Duodenal mucosa (tissue), 2 donors: ENCODE results near the gene NEGR1.

Experiments
- H3K27ac ChIP-seq: one replicate; pipeline ENCODE4 v1.7.0; 2013; ENCODE audit warnings: low read depth, low read length
- H3K27me3 ChIP-seq, 2 donors: one replicate each; pipeline ENCODE4 v1.7.0; 2013; ENCODE audit warnings: low read length in 2 of 2, control low read depth in 1 of 2; ENCODE audit not compliant: insufficient read depth in 2 of 2, control insufficient read depth in 1 of 2
- H3K36me3 ChIP-seq, 2 donors: one replicate each; pipeline ENCODE4 v1.7.0; 2013; ENCODE audit warnings: low read length in 2 of 2, control low read depth in 1 of 2; ENCODE audit not compliant: insufficient read depth in 2 of 2, control insufficient read depth in 1 of 2
- H3K4me1 ChIP-seq, 2 donors: one replicate each; pipeline ENCODE4 v1.7.0; 2013; ENCODE audit warnings: low read length in 2 of 2, control low read depth in 1 of 2; ENCODE audit not compliant: insufficient read depth in 2 of 2, control insufficient read depth in 1 of 2
- H3K4me3 ChIP-seq, 2 donors: one replicate each; pipeline ENCODE4 v1.7.0; 2013; ENCODE audit warnings: low read length in 2 of 2, low read depth in 1 of 2
- H3K9ac ChIP-seq, 2 donors: one replicate each; pipeline ENCODE4 v1.7.0; 2013; ENCODE audit warnings: low read length in 2 of 2, low read depth in 1 of 2
- H3K9me3 ChIP-seq, 2 donors: one replicate each; pipeline ENCODE4 v1.7.0; 2013; ENCODE audit warnings: low read length in 2 of 2, control low read depth in 1 of 2; ENCODE audit not compliant: control insufficient read depth in 1 of 2

The NEGR1 gene

DNA sequence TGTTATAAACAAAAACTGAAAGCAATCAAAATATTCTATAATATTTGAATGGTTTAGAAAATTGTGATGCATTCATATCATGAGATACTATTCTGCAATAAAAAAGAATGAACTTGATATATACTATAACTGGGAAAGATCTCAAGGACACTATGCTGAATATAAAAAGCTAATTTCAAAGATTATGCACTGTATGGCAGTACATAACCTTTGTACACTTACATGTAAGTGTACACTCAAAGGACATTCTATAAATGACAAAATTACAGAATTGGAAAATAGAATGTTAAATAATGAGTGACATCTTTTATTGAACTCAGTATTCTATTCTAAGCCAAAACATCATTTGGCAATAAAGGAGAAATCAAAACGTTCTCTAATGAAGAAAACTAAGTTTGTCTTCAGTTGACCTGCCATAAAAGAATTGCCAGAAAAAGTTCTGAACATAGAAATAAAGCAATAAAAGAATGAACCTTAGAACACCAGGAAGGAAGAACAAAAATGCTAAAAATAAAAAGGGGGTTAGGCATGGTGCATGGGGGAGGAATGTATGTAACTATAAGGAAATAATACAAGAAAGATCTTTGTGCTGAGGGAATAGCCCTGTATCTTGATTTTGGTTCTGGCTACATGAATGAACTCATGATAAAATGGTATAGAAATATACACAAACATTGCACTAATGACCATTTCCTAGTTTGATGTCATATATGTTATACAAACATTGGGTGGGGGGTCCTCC lies 519.7 kb downstream of the NEGR1 start:
- H3K36me3 ChIP-seq = no peaks in the 10 kb centered on the region

DNA sequence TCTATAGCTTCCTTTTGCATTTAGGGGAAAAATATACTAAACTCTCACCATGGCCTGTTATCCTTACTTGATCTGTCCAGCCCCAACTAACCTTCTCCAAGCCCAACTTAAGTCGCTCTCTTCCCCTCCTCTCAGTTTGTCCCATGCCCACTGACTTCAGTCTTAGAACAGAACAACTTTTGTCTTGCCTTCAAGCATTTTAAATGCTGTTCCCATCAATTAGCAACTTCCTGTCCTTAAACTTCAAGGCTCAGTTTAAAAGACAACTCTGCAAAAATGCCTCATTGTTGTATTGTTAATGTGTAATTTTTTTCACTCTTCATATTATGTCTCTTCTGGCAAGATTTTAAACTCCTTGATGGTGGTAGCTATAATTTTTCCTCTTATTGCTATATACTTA lies 526.9 kb downstream of the NEGR1 start:
- no peaks in the 10 kb centered on the region for H3K4me1 ChIP-seq
- H3K36me3 ChIP-seq = no peaks in the 10 kb centered on the region
- H3K27ac ChIP-seq = no peak overlapping the region
- H3K27me3 ChIP-seq = no peaks in the 10 kb centered on the region
- H3K9ac ChIP-seq = no peak overlapping the region
- H3K9me3 ChIP-seq = no peaks in the 10 kb centered on the region
- no peak overlapping the region for H3K4me3 ChIP-seq

More for the DNA sequence above, 519.7 kb downstream of the NEGR1 start:
- Histone ChIP-seq H3K4me3 (no peak overlapping the region), H3K9ac (no peak overlapping the region), H3K9me3 (no peaks in the 10 kb centered on the region), H3K4me1 (no peaks in the 10 kb centered on the region), H3K27me3 (no peaks in the 10 kb centered on the region), H3K27ac (no peak overlapping the region)

DNA sequence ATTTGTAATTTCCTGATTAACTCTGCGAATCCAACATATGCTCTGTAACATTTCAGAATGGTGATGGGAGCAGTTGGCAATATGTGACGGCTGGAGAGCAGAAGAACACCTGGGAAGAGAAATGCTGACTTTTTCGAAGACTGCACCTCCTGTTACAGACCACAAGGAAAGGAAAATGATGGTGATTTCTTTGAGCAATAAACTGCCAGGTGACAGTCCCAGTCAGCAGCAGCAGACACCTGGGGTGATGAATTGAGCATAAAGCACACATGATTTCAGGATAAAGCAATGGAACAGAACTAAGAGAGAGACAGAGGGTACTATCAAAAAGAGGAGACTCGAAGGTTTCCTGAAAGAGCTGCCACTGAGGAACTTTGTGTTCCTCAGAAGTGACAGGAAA lies 528.6 kb downstream of the NEGR1 start:
- H3K4me3 ChIP-seq = no peak overlapping the region
- H3K36me3 ChIP-seq = no peaks in the 10 kb centered on the region
- no peaks in the 10 kb centered on the region for H3K9me3 ChIP-seq
- no peaks in the 10 kb centered on the region for H3K4me1 ChIP-seq
- no peak overlapping the region for H3K9ac ChIP-seq
- H3K27me3 ChIP-seq = no peaks in the 10 kb centered on the region
- H3K27ac ChIP-seq = no peak overlapping the region

DNA sequence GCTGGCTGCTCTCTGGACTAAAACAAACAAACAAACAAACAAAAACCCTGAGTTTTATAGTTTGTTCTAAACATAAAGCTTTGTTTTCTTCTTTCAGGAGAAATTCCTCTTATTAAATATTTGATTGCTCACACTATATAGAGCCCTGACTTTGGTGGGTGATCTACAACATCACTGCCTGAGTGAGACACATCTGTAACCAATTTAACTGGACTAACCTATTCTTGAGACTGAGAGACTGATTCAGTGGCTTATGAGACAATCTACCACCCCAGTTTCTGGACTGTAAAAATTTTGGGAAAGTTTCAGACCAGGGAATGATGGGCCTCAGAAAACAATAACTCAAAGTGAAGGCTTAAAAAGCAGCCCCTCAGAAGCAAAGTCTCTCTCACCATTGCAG lies 537.0 kb downstream of the NEGR1 start:
- H3K4me3 ChIP-seq = no peak overlapping the region
- no peak overlapping the region for H3K9ac ChIP-seq
- H3K27me3 ChIP-seq = no peaks in the 10 kb centered on the region
- H3K27ac ChIP-seq = no peak overlapping the region
- no peaks in the 10 kb centered on the region for H3K4me1 ChIP-seq
- no peaks in the 10 kb centered on the region for H3K36me3 ChIP-seq
- no peaks in the 10 kb centered on the region for H3K9me3 ChIP-seq

DNA sequence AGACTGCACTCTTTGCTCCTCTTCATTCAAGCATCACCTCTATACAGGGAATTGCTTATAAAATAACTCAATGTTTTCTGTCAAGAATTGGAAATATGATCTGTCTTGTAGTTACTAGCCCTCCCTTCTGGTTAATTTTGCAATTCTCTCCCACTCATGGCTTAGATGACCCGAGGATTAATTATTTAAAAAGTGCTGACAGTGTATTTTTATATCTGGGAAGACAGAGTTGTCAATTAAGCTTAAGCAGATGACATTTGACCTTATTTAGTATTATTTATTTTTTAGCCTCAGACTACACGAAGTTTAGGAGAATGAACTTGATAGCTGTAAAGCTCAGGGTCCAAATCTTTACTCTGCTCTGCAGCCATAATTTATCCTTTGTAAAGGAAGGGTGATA lies 538.5 kb downstream of the NEGR1 start:
- no peak overlapping the region for H3K9ac ChIP-seq
- no peaks in the 10 kb centered on the region for H3K36me3 ChIP-seq
- no peak overlapping the region for H3K27ac ChIP-seq
- no peak overlapping the region for H3K4me3 ChIP-seq
- H3K4me1 ChIP-seq = no peaks in the 10 kb centered on the region
- no peaks in the 10 kb centered on the region for H3K9me3 ChIP-seq
- H3K27me3 ChIP-seq = no peaks in the 10 kb centered on the region

DNA sequence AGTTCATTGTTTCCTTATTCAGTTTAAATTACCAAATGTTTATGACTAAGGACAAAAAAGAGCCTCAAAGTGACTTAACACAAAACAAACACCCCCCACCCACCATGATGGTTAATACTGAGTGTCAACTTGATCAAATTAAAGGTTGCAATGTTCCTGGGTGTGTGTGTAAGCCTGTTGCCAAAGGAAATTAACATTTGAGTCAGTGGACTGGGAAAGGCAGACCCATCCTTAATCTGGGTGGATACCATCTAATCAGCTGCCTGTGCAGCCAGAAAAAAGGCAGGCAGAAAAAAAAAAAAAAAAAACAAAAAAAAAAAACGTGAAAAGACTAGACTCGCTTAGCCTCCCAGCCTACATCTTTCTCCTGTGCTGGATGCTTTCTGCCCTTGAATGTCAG lies 543.4 kb downstream of the NEGR1 start:
- H3K36me3 ChIP-seq = no peaks in the 10 kb centered on the region
- H3K9ac ChIP-seq = no peak overlapping the region
- H3K4me1 ChIP-seq = no peaks in the 10 kb centered on the region
- H3K27ac ChIP-seq = no peak overlapping the region
- H3K4me3 ChIP-seq = no peak overlapping the region
- H3K27me3 ChIP-seq = no peaks in the 10 kb centered on the region
- H3K9me3 ChIP-seq = no peaks in the 10 kb centered on the region

DNA sequence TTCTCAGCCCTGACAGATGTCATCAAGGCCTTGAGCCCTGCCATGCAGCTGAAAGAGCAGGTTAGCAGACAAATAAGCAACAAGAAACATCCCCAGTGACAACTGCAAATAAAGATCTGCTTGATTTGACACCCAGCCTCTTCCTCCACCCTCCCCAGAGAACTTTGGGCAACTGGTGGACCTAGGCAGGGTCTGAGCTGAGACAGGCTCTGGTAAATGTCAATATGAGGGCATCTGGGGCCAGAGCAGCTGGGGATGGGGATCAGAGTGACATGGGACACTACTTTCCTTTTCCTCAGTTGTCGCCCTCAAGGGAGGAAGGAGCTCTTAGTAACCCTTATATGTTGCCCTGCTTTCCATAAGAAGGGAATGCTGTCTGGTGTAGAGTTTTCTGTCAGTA lies 544.1 kb downstream of the NEGR1 start:
- Histone ChIP-seq H3K27ac (no peak overlapping the region), H3K36me3 (no peaks in the 10 kb centered on the region), H3K27me3 (no peaks in the 10 kb centered on the region)

DNA sequence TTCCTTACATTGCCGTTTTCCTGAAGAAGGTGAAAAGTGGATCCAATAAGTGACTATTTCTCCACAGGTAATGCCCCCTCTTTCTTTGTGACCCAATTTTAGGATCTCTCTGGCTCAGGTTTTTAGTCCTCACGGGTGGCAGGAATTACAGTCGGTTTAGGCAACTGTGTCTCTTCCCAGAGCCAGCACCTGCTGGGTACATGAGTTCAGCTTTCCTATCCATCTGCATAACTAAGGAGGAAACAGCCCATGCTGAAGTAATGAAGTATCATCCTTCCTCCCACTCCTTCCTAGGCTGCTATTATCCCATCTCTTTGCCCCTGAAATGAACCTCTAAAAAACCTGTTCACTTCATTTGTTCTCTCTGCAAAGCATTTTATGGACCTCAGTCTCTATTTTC lies 544.6 kb downstream of the NEGR1 start:
- Histone ChIP-seq H3K36me3 (no peaks in the 10 kb centered on the region), H3K9me3 (no peaks in the 10 kb centered on the region), H3K27ac (no peak overlapping the region), H3K9ac (no peak overlapping the region), H3K27me3 (no peaks in the 10 kb centered on the region), H3K4me3 (no peak overlapping the region), H3K4me1 (no peaks in the 10 kb centered on the region)

More for the DNA sequence above, 544.1 kb downstream of the NEGR1 start:
- H3K4me3 ChIP-seq = no peak overlapping the region
- no peaks in the 10 kb centered on the region for H3K4me1 ChIP-seq
- no peak overlapping the region for H3K9ac ChIP-seq
- no peaks in the 10 kb centered on the region for H3K9me3 ChIP-seq

DNA sequence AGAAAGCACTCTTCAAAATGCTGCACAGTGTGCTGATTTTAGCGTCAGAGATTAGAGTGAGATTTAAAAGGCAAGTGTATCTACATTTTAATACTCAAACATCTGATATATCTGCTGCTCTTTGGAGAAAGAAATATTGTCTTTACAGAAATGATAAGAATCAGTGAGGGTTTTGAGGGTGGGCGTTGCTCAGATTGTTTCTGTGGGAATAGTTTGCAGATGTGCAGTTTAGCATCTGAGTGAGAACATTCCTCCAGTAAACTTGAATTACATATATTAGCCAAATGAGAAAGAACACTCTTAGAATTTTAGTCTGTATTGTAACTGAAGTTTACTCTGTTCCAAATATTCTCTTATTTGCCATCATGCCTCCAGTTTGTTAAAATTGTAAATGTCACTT lies 549.2 kb downstream of the NEGR1 start:
- Histone ChIP-seq H3K36me3 (no peaks in the 10 kb centered on the region), H3K9me3 (no peaks in the 10 kb centered on the region), H3K27me3 (no peaks in the 10 kb centered on the region), H3K4me3 (no peak overlapping the region), H3K27ac (no peak overlapping the region), H3K4me1 (no peaks in the 10 kb centered on the region), H3K9ac (no peak overlapping the region)

DNA sequence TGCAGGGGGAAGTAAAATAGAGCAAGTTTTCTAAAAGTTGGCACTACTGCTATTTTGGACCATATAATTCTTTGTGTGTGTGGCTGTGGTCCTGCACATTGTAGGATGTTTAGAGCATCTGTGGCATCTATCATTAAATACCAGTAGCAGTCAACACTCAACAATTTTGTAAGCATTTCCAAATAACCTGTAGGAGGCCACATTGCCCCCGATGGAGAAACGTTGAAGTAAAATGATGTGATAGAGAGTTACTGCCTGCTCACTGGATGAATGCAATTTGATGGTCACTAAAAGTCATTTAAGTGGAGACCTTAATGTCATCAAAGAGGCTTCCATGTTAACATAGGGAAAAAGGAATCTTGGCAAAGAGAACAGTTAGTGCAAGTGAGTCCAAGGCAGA lies 560.8 kb downstream of the NEGR1 start:
- Histone ChIP-seq H3K9me3 (no peaks in the 10 kb centered on the region), H3K9ac (no peak overlapping the region), H3K27me3 (no peaks in the 10 kb centered on the region), H3K27ac (no peak overlapping the region), H3K4me3 (no peak overlapping the region), H3K4me1 (no peaks in the 10 kb centered on the region), H3K36me3 (no peaks in the 10 kb centered on the region)

DNA sequence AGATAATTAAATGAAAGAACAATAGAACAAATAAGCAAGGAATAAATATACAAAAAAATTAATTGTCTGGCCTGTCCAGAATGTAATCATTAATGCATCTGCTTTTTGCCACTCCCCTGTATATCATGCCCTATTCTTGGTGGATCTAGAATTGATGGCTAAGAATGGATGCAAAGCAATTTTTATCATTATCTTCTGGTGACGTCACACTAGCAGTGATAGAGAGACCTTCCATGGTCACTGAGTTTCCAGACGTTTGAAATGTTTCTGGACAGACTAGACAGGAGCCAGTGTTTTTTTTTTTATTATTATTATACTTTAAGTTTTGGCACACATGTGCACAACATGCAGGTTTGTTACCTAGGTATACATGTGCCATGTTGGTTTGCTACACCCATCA lies 563.0 kb downstream of the NEGR1 start:
- Histone ChIP-seq H3K36me3 (no peaks in the 10 kb centered on the region), H3K27ac (no peak overlapping the region), H3K9me3 (no peaks in the 10 kb centered on the region), H3K4me1 (no peaks in the 10 kb centered on the region), H3K4me3 (no peak overlapping the region), H3K9ac (no peak overlapping the region), H3K27me3 (no peaks in the 10 kb centered on the region)
